Measurements from ENCODE around the gene GADD45B. TPM values are rescaled to one million over a fixed set of nuclear protein-coding genes. Genes with fewer than 3 reads are reported as not detected.
A peak's percentile ranks its signal among the peaks of the same experiment; 100 is the strongest.

Gene GADD45B
- total RNA-seq, 1 donor from 2014 or later = 177 TPM

DNA sequence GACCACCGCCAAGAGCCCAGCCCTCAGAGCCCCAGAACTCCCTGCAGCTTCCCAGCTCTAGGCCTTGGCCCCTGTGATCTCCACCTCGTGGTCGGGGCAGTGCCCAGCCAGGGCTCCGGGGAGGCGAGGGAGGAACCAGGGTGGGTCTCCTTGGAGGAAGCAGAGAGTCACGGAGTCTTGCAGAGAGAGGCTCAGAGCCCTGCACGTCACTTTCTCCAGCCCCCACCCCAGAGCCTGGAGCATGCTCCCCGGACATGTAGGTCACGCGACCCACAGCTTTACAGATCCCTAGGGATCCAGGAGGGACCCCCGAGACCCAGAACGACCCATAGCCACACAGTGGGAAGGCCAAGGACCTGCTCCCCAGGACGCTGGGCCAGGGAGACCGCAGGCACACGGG is 11.9 kb downstream of the GADD45B start:
- H3K27ac Mint-ChIP-seq (ENCODE audit: unreplicated experiment) = peak overlapping the region; percentile 57
- TF ChIP-seq, protein P1, sequence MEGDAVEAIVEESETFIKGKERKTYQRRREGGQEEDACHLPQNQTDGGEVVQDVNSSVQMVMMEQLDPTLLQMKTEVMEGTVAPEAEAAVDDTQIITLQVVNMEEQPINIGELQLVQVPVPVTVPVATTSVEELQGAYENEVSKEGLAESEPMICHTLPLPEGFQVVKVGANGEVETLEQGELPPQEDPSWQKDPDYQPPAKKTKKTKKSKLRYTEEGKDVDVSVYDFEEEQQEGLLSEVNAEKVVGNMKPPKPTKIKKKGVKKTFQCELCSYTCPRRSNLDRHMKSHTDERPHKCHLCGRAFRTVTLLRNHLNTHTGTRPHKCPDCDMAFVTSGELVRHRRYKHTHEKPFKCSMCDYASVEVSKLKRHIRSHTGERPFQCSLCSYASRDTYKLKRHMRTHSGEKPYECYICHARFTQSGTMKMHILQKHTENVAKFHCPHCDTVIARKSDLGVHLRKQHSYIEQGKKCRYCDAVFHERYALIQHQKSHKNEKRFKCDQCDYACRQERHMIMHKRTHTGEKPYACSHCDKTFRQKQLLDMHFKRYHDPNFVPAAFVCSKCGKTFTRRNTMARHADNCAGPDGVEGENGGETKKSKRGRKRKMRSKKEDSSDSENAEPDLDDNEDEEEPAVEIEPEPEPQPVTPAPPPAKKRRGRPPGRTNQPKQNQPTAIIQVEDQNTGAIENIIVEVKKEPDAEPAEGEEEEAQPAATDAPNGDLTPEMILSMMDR (IDR thresholded peaks at IDR 0.05) = no peak

DNA sequence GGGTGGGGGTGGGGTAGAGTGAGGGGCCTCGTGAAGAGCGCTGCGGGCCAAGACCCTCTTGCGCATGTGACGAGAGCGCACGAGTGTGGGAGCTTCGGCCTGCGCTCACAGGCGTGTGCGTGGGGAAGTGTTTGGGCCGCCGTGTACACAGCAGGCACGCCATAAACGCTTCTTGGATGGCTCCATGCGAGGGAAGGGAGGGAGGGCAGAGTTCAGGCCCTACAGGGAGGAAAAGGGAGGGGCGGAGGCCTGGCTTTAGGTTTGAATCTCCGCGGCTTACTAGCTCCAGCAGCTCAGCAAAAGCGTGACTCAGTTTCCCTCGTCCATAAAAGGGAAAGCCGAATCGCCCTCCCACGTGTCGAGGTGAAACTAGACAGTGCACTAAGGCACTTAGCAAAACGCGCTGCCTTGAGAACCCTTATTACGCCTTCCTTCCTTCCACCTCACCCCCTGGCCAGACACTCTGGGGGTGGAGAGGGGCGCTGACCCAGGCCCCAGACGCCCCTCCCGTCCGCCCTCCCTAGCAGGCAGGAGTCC is 12.5 kb downstream of the GADD45B start:
- DNase-seq (ENCODE audit: low spot score) = no peak
- Mint-ChIP-seq H3K4me3 (ENCODE audit: unreplicated experiment) (peak overlapping the region; percentile 33), H3K4me1 (ENCODE audit: low read depth) (peaks cover 45% of the 10 kb centered on the region), H3K9me3 (ENCODE audit: low read depth) (peaks cover 6% of the 10 kb centered on the region), H3K27ac (ENCODE audit: unreplicated experiment) (peak overlapping the region; percentile 36), H3K36me3 (ENCODE audit: low read depth) (no peaks in the 10 kb centered on the region), H3K27me3 (ENCODE audit: low read depth) (no peaks in the 10 kb centered on the region)
- TF ChIP-seq, protein P1 (IDR thresholded peaks at IDR 0.05) = no peak

More for the DNA sequence above, 11.9 kb downstream of the GADD45B start:
- no peaks in the 10 kb centered on the region for H3K36me3 Mint-ChIP-seq (ENCODE audit: low read depth)
- DNase-seq (ENCODE audit: low spot score) = no peak
- peaks cover 39% of the 10 kb centered on the region for H3K4me1 Mint-ChIP-seq (ENCODE audit: low read depth)
- peaks cover 9% of the 10 kb centered on the region for H3K9me3 Mint-ChIP-seq (ENCODE audit: low read depth)
- H3K4me3 Mint-ChIP-seq (ENCODE audit: unreplicated experiment) = no peak overlapping the region
- no peaks in the 10 kb centered on the region for H3K27me3 Mint-ChIP-seq (ENCODE audit: low read depth)

DNA sequence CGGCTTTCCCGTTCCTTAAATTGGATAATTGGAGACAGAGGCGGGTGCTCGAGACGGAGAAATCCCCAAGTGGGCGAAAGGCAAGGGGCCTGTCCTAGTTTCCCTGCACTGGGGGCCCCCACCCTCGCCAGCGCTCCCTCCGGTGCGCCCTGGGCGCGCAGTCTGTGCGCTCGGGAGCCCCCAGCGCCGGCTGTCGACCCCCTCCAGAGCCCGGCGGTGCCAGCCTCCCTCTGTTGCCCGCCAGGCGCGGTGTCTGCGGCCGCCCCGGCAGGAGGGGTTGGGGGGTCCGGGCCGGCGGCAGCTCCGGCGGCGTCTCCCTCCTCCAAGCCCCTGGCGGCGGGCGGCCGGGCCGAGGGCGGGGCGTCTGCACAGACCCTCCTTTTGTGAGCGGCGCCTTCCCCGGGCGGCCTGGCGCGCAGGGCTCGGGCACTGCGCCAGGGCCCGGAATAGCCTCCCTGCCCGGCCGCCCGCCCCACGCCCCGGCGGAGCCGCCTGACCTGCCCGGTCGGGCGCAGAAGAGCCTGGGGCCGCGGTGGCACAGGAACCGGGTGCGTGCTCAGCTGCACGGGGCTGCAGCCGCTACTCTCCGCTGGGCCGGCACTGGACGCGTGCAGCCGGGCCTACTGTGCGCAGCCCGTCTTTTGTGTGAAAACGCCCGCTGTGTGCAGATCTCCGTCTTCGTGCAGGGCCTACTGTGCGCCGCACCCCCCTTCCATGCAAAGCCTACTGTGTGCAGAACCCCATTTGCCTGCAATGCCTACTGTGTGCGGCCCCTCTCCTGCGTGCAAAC is 13.2 kb downstream of the GADD45B start:
- peak; percentile 87 for DNase-seq (ENCODE audit: low spot score)
- Mint-ChIP-seq H3K4me1 (ENCODE audit: low read depth) (peaks cover 52% of the 10 kb centered on the region), H3K4me3 (ENCODE audit: unreplicated experiment) (peak overlapping the region; percentile 33), H3K9me3 (ENCODE audit: low read depth) (peaks cover 3% of the 10 kb centered on the region), H3K27ac (ENCODE audit: unreplicated experiment) (peak overlapping the region; percentile 36), H3K36me3 (ENCODE audit: low read depth) (no peaks in the 10 kb centered on the region), H3K27me3 (ENCODE audit: low read depth) (no peaks in the 10 kb centered on the region)
- TF ChIP-seq, protein P1 (IDR thresholded peaks at IDR 0.05) = peak; percentile 45

DNA sequence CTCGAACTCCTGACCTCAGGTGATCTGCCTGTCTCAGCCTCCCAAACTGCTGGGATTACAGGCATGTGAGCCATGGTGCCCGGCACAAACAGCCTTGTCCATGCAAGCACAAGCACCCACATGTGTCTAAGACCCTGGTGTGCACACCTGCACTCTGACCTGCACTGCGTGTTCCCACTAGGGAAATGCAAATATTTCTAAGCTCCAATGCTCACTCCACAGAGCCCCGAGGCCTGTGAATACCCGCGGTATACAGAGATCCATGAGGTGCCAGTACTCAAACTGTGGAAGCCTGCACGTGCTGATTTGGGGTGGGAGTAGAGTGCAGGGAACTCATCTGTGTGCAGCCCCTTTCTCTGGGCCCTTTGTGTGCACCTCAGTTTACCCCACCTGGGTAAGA is 14.7 kb downstream of the GADD45B start:
- TF ChIP-seq, protein P1 (IDR thresholded peaks at IDR 0.05) = no peak
- Mint-ChIP-seq H3K9me3 (ENCODE audit: low read depth) (peaks cover 3% of the 10 kb centered on the region), H3K27me3 (ENCODE audit: low read depth) (no peaks in the 10 kb centered on the region), H3K36me3 (ENCODE audit: low read depth) (no peaks in the 10 kb centered on the region), H3K27ac (ENCODE audit: unreplicated experiment) (peak overlapping the region; percentile 99), H3K4me1 (ENCODE audit: low read depth) (peaks cover 57% of the 10 kb centered on the region), H3K4me3 (ENCODE audit: unreplicated experiment) (no peak overlapping the region)
- no peak for DNase-seq (ENCODE audit: low spot score)

DNA sequence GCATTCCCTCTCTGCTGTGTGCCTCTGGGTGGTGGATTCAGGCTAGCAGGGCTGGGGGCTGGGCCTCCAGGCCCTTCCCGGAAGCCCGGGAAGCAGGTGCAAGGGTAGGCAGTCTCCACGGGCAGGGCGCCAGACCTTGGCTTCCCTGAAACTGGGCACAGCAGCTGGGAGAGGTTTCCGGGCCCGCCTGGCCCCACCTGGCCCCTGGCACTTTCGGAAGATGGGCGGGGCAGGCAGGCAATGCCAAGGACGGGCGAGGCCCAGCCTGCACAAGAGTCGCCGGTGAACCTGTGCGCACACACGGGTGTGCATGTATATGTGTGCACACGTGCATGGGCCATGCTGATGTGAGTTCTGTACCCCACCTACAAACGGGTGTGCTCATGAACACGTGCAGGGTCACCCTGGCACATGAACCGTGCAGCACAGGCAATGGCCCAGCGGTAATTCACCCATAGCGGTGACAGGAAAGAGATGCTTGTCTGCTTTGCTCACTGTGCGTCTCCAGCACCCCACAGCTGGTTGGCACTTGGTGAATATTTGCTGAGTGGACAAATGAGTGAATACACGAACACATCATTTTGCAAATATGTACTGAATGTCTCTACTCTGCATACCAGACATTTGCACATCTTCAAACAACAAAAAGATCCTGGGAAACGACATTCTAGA is 15.3 kb downstream of the GADD45B start:
- no peaks in the 10 kb centered on the region for H3K27me3 Mint-ChIP-seq (ENCODE audit: low read depth)
- peak; percentile 93 for DNase-seq (ENCODE audit: low spot score)
- peak overlapping the region; percentile 99 for H3K27ac Mint-ChIP-seq (ENCODE audit: unreplicated experiment)
- H3K9me3 Mint-ChIP-seq (ENCODE audit: low read depth) = peaks cover 3% of the 10 kb centered on the region
- no peak overlapping the region for H3K4me3 Mint-ChIP-seq (ENCODE audit: unreplicated experiment)
- TF ChIP-seq, protein P1 (IDR thresholded peaks at IDR 0.05) = no peak
- no peaks in the 10 kb centered on the region for H3K36me3 Mint-ChIP-seq (ENCODE audit: low read depth)
- peaks cover 64% of the 10 kb centered on the region for H3K4me1 Mint-ChIP-seq (ENCODE audit: low read depth)
